H9 (cell line): Measurements from ENCODE around the gene CHN2. TPM values are rescaled to one million over a fixed set of nuclear protein-coding genes. Genes with fewer than 3 reads are reported as not detected.

Experiments
- DNase-seq: peaks from one replicate; pipeline ENCODE4 v3.0.0-alpha.2; 2017
- H2AFZ ChIP-seq: one replicate; pipeline ENCODE4 v1.6.1; 2013; ENCODE audit warnings: mild to moderate bottlenecking, low read length, control low read depth, moderate library complexity
- H2AK5ac ChIP-seq: 2 replicates; pipeline ENCODE4 v1.6.1; 2013; ENCODE audit warnings: low read length, control low read depth, mixed read lengths; ENCODE audit not compliant: insufficient read length
- H2BK120ac ChIP-seq: one replicate; pipeline ENCODE4 v1.6.1; 2013; ENCODE audit warnings: low read depth, mild to moderate bottlenecking, low read length, control low read depth, inconsistent platforms; ENCODE audit not compliant: poor library complexity, severe bottlenecking
- H2BK12ac ChIP-seq: 2 replicates; pipeline ENCODE4 v1.6.1; 2013; ENCODE audit warnings: low read length, control low read depth, mixed read lengths, low read depth; ENCODE audit not compliant: insufficient read length
- H2BK15ac ChIP-seq: 2 replicates; pipeline ENCODE4 v1.6.1; 2013; ENCODE audit warnings: low read depth, low read length, control low read depth
- H2BK20ac ChIP-seq: one replicate; pipeline ENCODE4 v1.6.1; 2013; ENCODE audit warnings: low read depth, mild to moderate bottlenecking, low read length, control low read depth, inconsistent platforms; ENCODE audit not compliant: poor library complexity, severe bottlenecking
- H2BK5ac ChIP-seq: 2 replicates; pipeline ENCODE4 v1.6.1; 2013; ENCODE audit warnings: low read length, control low read depth, mixed read lengths; ENCODE audit not compliant: insufficient read length
- H3K14ac ChIP-seq: 2 replicates; pipeline ENCODE4 v1.6.1; 2013; ENCODE audit warnings: low read length, control low read depth; ENCODE audit not compliant: insufficient read depth
- H3K18ac ChIP-seq: 2 replicates; pipeline ENCODE4 v1.6.1; 2013; ENCODE audit warnings: low read depth, mild to moderate bottlenecking, mixed read lengths, low read length, control low read depth; ENCODE audit not compliant: insufficient read length
- H3K23ac ChIP-seq: 2 replicates; pipeline ENCODE4 v1.6.1; 2013; ENCODE audit warnings: low read length, control low read depth, mixed read lengths, low read depth; ENCODE audit not compliant: insufficient read length
- H3K23me2 ChIP-seq: 2 replicates; pipeline ENCODE4 v1.6.1; 2013; ENCODE audit warnings: low read depth, mild to moderate bottlenecking, mixed read lengths, low read length, control low read depth; ENCODE audit not compliant: insufficient read length, poor library complexity, severe bottlenecking
- H3K27ac ChIP-seq: 2 replicates; pipeline ENCODE4 v1.5.1; 2013; ENCODE audit warnings: low read length, control low read depth, mixed read lengths, low read depth; ENCODE audit not compliant: insufficient read length
- H3K27me3 ChIP-seq: 2 replicates; pipeline ENCODE4 v1.6.1; 2013; ENCODE audit warnings: low read length, control low read depth, inconsistent platforms; ENCODE audit not compliant: insufficient read depth
- H3K4ac ChIP-seq: 2 replicates; pipeline ENCODE4 v1.6.1; 2013; ENCODE audit warnings: low read depth, mild to moderate bottlenecking, control low read depth, inconsistent platforms, low read length, moderate library complexity
- H3K4me1 ChIP-seq: 2 replicates; pipeline ENCODE4 v1.6.1; 2013; ENCODE audit warnings: low read length, control low read depth, inconsistent platforms; ENCODE audit not compliant: insufficient read depth
- H3K4me2 ChIP-seq: 2 replicates; pipeline ENCODE4 v1.6.1; 2013; ENCODE audit warnings: low read length, control low read depth, mixed read lengths; ENCODE audit not compliant: insufficient read length, insufficient read depth
- H3K56ac ChIP-seq: 2 replicates; pipeline ENCODE4 v1.6.1; 2013; ENCODE audit warnings: low read depth, mild to moderate bottlenecking, mixed read lengths, low read length, control low read depth; ENCODE audit not compliant: insufficient read length
- H3K79me1 ChIP-seq: 2 replicates; pipeline ENCODE4 v1.6.1; 2013; ENCODE audit warnings: low read depth, mild to moderate bottlenecking, moderate library complexity, low read length, control low read depth, inconsistent platforms; ENCODE audit not compliant: insufficient read depth, poor library complexity, severe bottlenecking
- H3K79me2 ChIP-seq: 2 replicates; pipeline ENCODE4 v1.6.1; 2013; ENCODE audit warnings: low read length, control low read depth, inconsistent platforms; ENCODE audit not compliant: insufficient read depth
- H3K9ac ChIP-seq: 2 replicates; pipeline ENCODE4 v1.6.1; 2013; ENCODE audit warnings: low read length, control low read depth, mixed read lengths; ENCODE audit not compliant: insufficient read length; ENCODE audit errors: extremely low read depth
- H3K9me3 ChIP-seq: one replicate; pipeline ENCODE4 v1.6.1; 2013; ENCODE audit warnings: low read depth, low read length, inconsistent platforms; ENCODE audit not compliant: control insufficient read depth
- H3T11ph ChIP-seq: one replicate; pipeline ENCODE4 v1.6.1; 2013; ENCODE audit warnings: mild to moderate bottlenecking, low read length, control low read depth, inconsistent platforms
- H4K20me1 ChIP-seq: one replicate; pipeline ENCODE4 v1.6.1; 2013; ENCODE audit not compliant: control insufficient read depth, insufficient read length, insufficient read depth
- H4K5ac ChIP-seq: 2 replicates; pipeline ENCODE4 v1.6.1; 2013; ENCODE audit warnings: low read depth, mild to moderate bottlenecking, mixed read lengths, low read length, control low read depth; ENCODE audit not compliant: insufficient read length
- H4K8ac ChIP-seq: replicated peaks from 2 replicates; pipeline ENCODE4 v1.6.1; 2013; ENCODE audit warnings: low read length, control low read depth, mixed read lengths, low read depth; ENCODE audit not compliant: insufficient read length
- H4K91ac ChIP-seq: 2 replicates; pipeline ENCODE4 v1.6.1; 2013; ENCODE audit warnings: low read depth, mild to moderate bottlenecking, moderate library complexity, mixed read lengths, low read length, control low read depth; ENCODE audit not compliant: insufficient read length
- H3K27ac Mint-ChIP-seq, 3 experiments: 2 replicates in 2 of 3; 3 replicates in 1 of 3; pipeline ENCODE4 v1.8.0; 2020 to 2021; ENCODE audit warnings: mixed read lengths in 3 of 3, mild to moderate bottlenecking in 1 of 3, moderate library complexity in 1 of 3
- H3K27me3 Mint-ChIP-seq: 2 replicates; pipeline ENCODE4 v1.8.0; 2021; ENCODE audit warnings: low read depth, mild to moderate bottlenecking, moderate library complexity, mixed read lengths
- H3K36me3 Mint-ChIP-seq, 3 experiments: 2 replicates in 2 of 3; 3 replicates in 1 of 3; pipeline ENCODE4 v1.8.0; 2020 to 2021; ENCODE audit warnings: low read depth in 3 of 3, mixed read lengths in 3 of 3; ENCODE audit not compliant: insufficient read depth in 1 of 3
- H3K4me1 Mint-ChIP-seq, 2 experiments: 2 replicates each; pipeline ENCODE4 v1.8.0; 2020; ENCODE audit warnings: mixed read lengths in 2 of 2
- H3K4me3 Mint-ChIP-seq, 2 experiments: 2 replicates in 1 of 2; 3 replicates in 1 of 2; pipeline ENCODE4 v1.8.0; 2020 to 2021; ENCODE audit warnings: mild to moderate bottlenecking in 2 of 2, mixed read lengths in 2 of 2, moderate library complexity in 1 of 2
- H3K9me3 Mint-ChIP-seq, 2 experiments: 2 replicates in 1 of 2; 3 replicates in 1 of 2; pipeline ENCODE4 v1.8.0; 2020; ENCODE audit warnings: mild to moderate bottlenecking in 2 of 2, mixed read lengths in 2 of 2, moderate library complexity in 1 of 2
- WGBS: extraction: QIAGEN DNeasy Blood & Tissue Kit; methylation state at CpG from one replicate; pipeline ENCODE4 v1.1.7; 2013; ENCODE audit warnings: missing lambda C conversion rate, low lambda C conversion rate, mixed read lengths; ENCODE audit not compliant: insufficient read length; ENCODE audit errors: extremely low coverage; 5-methylcytosine and 5-hydroxymethylcytosine counted together
- total RNA-seq: library from RNA; stranded (reverse); gene quantifications from 2 replicates; pipeline ENCODE4 v1.2.1, GENCODE V29; 2021
- TF ChIP-seq, protein P1 (sequence below): fragments of 200-600 bp; sonication (generic); conservative IDR thresholded peaks from 3 replicates; pipeline ENCODE4 v1.8.0; 2021; ENCODE audit warnings: antibody characterized with exemption, mild to moderate bottlenecking

The CHN2 gene
- total RNA-seq, 1 experiment from 2014 or later = 3.3 TPM

DNA sequence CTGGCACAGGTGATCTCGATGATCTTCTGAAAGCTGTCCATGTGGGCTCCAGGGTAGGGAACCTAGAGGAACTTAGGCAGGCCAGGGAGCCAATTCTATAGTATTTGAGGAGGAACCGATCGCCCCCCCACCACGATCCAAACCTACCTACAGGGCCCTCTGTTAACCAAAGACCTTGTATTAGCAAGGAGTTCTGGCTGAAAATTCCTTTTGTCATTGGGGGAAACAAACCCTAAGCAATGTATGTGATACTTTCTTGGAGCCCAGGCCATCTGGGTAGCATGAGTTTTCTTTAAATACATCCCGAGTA lies 62.1 kb downstream of the CHN2 start:
- Histone ChIP-seq H3K27me3 (no peaks in the 10 kb centered on the region), H2AK5ac (no peak overlapping the region), H2BK5ac (no peak overlapping the region), H3K14ac (no peak overlapping the region), H3K4me1 (no peaks in the 10 kb centered on the region), H3K23ac (no peak overlapping the region), H3K4me2 (no peak overlapping the region), H3K56ac (no peak overlapping the region), H3T11ph (no peak overlapping the region), H4K8ac (no peak overlapping the region), H2BK120ac (no peak overlapping the region), H4K20me1 (no peaks in the 10 kb centered on the region), H3K18ac (no peak overlapping the region), H4K91ac (no peak overlapping the region), H2BK20ac (no peak overlapping the region), H3K23me2 (no peaks in the 10 kb centered on the region), H2BK15ac (no peak overlapping the region; the same call in 1 of the 2 replicates), H3K79me2 (no peaks in the 10 kb centered on the region), H3K4ac (no peak overlapping the region), H2BK12ac (no peak overlapping the region), H3K79me1 (no peaks in the 10 kb centered on the region), H3K27ac (no peak overlapping the region), H3K9me3 (no peaks in the 10 kb centered on the region), H4K5ac (no peak overlapping the region), H2AFZ (no peak overlapping the region), H3K9ac (no peak overlapping the region)
- WGBS = no CpG with 5 or more reads among the region's 5 CpGs
- TF ChIP-seq, protein P1, sequence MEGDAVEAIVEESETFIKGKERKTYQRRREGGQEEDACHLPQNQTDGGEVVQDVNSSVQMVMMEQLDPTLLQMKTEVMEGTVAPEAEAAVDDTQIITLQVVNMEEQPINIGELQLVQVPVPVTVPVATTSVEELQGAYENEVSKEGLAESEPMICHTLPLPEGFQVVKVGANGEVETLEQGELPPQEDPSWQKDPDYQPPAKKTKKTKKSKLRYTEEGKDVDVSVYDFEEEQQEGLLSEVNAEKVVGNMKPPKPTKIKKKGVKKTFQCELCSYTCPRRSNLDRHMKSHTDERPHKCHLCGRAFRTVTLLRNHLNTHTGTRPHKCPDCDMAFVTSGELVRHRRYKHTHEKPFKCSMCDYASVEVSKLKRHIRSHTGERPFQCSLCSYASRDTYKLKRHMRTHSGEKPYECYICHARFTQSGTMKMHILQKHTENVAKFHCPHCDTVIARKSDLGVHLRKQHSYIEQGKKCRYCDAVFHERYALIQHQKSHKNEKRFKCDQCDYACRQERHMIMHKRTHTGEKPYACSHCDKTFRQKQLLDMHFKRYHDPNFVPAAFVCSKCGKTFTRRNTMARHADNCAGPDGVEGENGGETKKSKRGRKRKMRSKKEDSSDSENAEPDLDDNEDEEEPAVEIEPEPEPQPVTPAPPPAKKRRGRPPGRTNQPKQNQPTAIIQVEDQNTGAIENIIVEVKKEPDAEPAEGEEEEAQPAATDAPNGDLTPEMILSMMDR = no peak
- H3K4me3 Mint-ChIP-seq = no peak overlapping the region
- no peaks in the 10 kb centered on the region; a peak in 2 of 5 replicates for H3K9me3 Mint-ChIP-seq
- DNase-seq = no peak
- no peaks in the 10 kb centered on the region for H3K36me3 Mint-ChIP-seq
- peaks cover 5% of the 10 kb centered on the region in 2 experiments; a peak in 3 of 4 replicates for H3K4me1 Mint-ChIP-seq
- H3K27me3 Mint-ChIP-seq = no peaks in the 10 kb centered on the region; the same call in 1 of the 2 replicates
- no peak overlapping the region for H3K27ac Mint-ChIP-seq
